Bronchial epithelial cell (primary cell): ENCODE results near the gene PPP1R8. TPM values are rescaled to one million over a fixed set of nuclear protein-coding genes. Genes with fewer than 3 reads are reported as not detected.

Experiments
- DNase-seq: peaks from one replicate; pipeline ENCODE4 v3.0.0-alpha.2; 2010; ENCODE audit warnings: low read depth
- FAIRE-seq: peaks from 2 replicates; lab custom pipeline; 2011; peaks lifted over from hg19 to GRCh38; lab: Jason Lieb, UNC
- H3K27me3 ChIP-seq: 2 replicates; pipeline ENCODE4 v1.5.1; 2011; ENCODE audit warnings: low read length; ENCODE audit not compliant: control insufficient read depth, insufficient read depth
- H3K36me3 ChIP-seq: 2 replicates; pipeline ENCODE4 v1.5.1; 2011; ENCODE audit warnings: low read length; ENCODE audit not compliant: control insufficient read depth, insufficient read depth
- H3K4me3 ChIP-seq: 2 replicates; pipeline ENCODE4 v1.5.1; 2011; ENCODE audit warnings: mild to moderate bottlenecking, low read depth, low read length, control low read depth
- total RNA-seq: library from RNA; depleted of rRNA; stranded (reverse); fragments of >200 nt; gene quantifications from 2 replicates; pipeline ENCODE4 v1.2.1, GENCODE V29; 2014
- TF ChIP-seq, protein P1 (sequence below): IDR thresholded peaks from 2 replicates; pipeline ENCODE4 v1.5.1; 2011; ENCODE audit warnings: mild to moderate bottlenecking, moderate library complexity, low read length, control low read depth, inconsistent platforms; ENCODE audit not compliant: insufficient read depth, severe bottlenecking

The PPP1R8 gene
- total RNA-seq, 1 donor from 2014 or later, result 51.9 TPM

DNA sequence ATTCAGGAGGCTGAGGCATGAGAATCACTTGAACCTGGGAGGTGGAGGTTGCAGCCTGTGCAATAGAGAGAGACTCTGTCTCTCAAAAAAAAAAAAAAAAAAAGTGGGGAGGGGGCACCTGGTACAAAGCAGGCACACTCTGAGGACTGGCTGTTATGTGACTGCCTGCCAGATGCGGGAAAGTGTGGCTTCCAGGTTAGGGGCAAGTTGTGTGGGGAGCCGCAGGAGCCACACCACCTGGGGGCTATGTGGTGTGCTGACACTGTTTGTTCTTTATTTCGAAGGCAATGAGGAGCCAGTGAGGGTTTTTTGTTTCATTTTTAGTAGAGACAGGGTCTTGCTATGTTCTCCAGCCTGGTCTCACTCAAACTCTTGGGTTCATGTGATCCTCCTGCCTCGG, 47.5 kb downstream of the PPP1R8 start:
- no peaks in the 10 kb centered on the region for H3K27me3 ChIP-seq
- DNase-seq (no peak), FAIRE-seq (no peak)
- H3K4me3 ChIP-seq, result no peak overlapping the region
- H3K36me3 ChIP-seq, result peaks cover 1% of the 10 kb centered on the region
- TF ChIP-seq, protein P1, sequence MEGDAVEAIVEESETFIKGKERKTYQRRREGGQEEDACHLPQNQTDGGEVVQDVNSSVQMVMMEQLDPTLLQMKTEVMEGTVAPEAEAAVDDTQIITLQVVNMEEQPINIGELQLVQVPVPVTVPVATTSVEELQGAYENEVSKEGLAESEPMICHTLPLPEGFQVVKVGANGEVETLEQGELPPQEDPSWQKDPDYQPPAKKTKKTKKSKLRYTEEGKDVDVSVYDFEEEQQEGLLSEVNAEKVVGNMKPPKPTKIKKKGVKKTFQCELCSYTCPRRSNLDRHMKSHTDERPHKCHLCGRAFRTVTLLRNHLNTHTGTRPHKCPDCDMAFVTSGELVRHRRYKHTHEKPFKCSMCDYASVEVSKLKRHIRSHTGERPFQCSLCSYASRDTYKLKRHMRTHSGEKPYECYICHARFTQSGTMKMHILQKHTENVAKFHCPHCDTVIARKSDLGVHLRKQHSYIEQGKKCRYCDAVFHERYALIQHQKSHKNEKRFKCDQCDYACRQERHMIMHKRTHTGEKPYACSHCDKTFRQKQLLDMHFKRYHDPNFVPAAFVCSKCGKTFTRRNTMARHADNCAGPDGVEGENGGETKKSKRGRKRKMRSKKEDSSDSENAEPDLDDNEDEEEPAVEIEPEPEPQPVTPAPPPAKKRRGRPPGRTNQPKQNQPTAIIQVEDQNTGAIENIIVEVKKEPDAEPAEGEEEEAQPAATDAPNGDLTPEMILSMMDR, result no peak

DNA sequence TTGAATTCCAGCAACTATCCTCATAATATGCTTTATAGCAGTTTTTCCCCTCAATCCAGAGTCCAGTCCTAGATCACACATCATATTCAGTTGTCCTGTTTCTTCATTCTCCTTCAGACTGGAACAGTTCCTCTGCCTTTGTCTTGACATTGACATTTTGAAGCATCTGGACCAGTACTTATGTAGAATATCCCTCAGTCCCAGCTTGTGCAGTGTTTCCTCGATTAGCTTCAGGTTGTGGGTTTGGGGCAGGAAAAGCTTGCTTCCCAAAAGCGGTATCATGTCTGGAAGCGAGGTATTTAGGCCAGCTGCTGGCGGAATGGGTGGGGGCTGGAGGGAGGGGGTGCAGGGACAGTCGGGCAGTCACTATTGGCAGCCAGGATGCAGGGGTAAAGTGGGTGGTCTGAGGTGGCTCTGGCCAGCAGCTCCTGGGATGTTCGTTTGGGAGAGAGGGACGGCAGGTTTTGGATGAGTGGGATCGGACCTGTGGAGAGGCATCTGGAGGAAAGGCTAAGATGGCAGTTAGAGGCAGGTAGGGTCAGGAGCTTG, 48.3 kb downstream of the PPP1R8 start:
- Histone ChIP-seq H3K4me3 (no peak overlapping the region), H3K36me3 (peaks cover 1% of the 10 kb centered on the region), H3K27me3 (no peaks in the 10 kb centered on the region)
- DNase-seq, result no peak
- TF ChIP-seq, protein P1, result no peak
- FAIRE-seq, result no peak

DNA sequence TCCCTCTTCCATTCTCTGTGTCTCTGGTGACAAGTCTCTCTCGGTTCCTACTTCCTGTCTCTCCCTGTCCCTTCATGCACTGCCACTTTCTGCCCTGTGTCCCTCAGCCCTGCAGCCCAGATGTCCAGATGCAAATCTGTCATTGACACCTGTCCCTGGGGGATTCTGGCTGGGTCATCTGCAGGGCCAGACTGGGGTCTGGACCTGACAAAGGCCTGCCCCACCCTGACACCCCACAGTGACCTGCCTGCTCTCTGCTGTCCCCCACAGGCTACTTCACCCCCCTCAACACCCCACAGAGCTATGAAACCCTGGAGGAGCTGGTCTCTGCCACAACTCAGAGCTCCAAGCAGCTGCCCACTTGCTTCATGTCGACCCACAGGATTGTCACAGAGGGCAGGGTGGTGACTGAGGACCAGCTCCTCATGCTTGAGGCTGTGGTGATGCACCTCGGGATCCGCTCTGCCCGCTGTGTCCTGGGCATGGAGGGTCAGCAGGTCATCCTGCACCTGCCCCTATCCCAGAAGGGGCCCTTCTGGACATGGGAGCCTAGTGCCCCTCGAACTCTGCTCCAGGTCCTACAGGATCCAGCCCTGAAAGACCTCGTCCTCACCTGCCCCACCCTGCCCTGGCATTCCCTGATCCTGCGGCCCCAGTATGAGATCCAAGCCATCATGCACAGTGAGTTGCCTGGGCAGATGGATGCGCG, 48.9 kb downstream of the PPP1R8 start:
- FAIRE-seq, result no peak

DNA sequence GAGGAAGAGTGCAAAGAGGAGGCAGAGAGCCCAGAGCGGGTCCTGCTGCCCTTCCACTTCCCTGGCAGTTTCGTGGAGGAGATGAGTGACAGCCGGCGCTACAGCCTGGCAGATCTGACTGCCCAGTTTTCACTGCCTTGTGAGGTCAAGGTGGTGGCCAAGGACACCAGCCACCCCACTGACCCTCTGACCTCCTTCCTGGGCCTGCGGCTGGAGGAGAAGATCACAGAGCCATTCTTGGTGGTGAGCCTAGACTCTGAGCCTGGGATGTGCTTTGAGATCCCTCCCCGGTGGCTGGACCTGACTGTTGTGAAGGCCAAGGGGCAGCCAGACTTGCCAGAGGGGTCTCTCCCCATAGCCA, 51.9 kb downstream of the PPP1R8 start:
- H3K36me3 ChIP-seq, result peaks cover 3% of the 10 kb centered on the region
- FAIRE-seq (no peak), DNase-seq (no peak)
- TF ChIP-seq, protein P1, result no peak
- H3K27me3 ChIP-seq, result no peaks in the 10 kb centered on the region
- no peak overlapping the region for H3K4me3 ChIP-seq

More for the DNA sequence above, 48.9 kb downstream of the PPP1R8 start:
- no peaks in the 10 kb centered on the region for H3K27me3 ChIP-seq
- DNase-seq, result no peak
- H3K4me3 ChIP-seq, result no peak overlapping the region
- TF ChIP-seq, protein P1, result no peak
- peaks cover 1% of the 10 kb centered on the region for H3K36me3 ChIP-seq

DNA sequence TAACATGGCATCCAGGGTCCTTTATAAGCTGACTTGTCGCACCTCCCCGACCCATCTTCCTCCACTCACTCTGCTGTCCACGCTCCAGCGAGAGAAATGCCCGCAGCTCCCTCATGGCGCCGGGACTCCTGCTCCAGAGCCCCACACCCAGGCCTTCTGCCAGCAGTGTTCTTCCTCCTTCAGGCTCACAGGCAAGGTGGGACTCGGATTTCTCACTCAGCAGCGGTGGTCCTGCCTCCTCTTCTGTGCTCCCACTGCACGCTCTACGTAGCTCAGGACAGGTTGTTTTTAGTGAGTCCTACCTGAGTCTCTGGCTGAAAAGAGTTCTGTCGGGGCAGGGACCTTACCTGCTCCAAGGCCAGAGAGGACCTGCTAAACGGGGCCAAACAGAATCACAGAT, 53.0 kb downstream of the PPP1R8 start:
- TF ChIP-seq, protein P1, result no peak
- peaks cover 3% of the 10 kb centered on the region for H3K36me3 ChIP-seq
- no peak overlapping the region for H3K4me3 ChIP-seq
- no peaks in the 10 kb centered on the region for H3K27me3 ChIP-seq
- DNase-seq, result no peak
- FAIRE-seq, result no peak
